Measurements from ENCODE around the gene PODXL2.

Gene PODXL2

DNA sequence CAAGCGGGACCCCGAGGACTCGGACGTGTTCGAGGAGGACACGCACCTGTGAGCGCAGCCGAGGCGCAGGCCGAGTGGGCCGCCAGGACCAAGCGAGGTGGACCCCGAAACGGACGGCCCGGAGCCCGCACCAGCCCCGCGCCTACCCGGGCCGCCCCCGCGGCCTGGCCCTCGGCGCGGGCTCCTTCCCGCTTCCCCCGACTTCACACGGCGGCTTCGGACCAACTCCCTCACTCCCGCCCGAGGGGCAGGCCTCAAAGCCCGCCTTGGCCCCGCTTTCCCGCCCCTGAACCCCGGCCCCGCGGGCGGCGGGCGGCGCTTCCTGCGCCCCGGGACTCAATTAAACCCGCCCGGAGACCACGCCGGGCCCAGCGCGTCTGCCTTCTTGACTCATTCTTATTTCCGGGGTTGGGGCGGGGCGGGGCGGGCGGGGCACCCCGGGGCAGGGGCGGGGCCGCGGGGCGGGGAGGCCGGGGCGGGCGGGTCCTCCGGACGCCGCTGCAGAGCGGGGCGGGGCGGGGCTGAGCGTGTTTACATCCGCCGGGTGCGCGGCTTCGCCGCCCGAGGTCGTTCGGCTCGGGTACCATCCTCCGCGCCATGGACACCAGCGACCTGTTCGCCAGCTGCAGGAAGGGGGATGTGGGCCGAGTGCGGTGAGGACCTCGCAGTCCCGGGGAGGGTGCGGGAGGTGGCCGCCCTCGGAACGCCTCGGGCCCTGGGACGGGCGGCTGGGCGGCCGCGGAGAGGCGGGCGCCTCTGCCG lies 43.6 kb downstream of the PODXL2 start, which contains the start of gene ABTB1:
ABTB1 (plus strand) TSS at position 524 of the 762 bp plus-strand sequence; CDS start at position 598, 74 bp downstream.
- TF ChIP-seq, protein P1, sequence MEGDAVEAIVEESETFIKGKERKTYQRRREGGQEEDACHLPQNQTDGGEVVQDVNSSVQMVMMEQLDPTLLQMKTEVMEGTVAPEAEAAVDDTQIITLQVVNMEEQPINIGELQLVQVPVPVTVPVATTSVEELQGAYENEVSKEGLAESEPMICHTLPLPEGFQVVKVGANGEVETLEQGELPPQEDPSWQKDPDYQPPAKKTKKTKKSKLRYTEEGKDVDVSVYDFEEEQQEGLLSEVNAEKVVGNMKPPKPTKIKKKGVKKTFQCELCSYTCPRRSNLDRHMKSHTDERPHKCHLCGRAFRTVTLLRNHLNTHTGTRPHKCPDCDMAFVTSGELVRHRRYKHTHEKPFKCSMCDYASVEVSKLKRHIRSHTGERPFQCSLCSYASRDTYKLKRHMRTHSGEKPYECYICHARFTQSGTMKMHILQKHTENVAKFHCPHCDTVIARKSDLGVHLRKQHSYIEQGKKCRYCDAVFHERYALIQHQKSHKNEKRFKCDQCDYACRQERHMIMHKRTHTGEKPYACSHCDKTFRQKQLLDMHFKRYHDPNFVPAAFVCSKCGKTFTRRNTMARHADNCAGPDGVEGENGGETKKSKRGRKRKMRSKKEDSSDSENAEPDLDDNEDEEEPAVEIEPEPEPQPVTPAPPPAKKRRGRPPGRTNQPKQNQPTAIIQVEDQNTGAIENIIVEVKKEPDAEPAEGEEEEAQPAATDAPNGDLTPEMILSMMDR (IDR thresholded peaks at IDR 0.05): no peak

DNA sequence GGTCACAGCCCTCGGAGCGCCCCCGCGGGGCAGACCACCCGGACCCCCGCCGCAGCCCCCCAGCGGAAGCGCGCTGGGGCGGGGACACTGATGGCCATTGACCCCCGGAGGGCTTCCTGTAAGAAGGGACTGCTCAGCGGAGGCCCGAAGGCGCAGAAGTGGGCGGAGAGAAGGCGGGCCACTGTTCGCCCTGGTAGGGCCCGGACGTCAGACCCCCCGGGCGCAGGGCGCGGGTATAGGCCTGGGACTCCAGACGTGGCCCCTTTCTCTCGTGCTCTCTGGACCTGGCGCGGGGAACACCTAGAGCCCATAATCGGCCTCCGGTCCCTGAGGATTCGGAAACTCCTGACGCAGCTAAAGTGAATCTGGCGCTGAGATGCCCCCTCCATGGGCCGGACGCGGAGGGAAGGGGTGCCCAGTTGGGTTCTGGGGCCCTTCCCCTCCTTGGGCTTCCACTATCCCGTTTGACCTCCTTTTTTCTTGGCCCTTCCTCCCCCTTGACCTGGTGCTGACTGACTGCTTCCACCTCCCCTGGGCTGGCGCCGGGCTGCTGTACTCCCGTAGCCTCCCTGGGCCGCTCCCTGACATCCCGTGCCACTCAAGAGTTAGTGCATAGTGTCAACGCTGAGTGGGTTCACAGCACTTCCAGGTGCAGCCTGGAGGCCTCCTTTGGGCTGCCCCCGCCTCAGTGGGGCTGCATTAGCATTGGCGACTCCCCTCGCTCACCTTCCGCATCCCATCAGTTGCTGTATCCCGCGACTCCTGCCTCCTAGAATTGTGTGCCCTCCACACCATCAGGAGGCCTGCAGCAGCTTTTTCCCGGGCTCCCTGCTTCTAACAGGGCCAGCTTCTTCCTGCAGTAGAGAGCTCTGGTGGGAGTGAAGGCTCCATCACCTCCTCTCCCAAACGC lies 44.5 kb downstream of the PODXL2 start:
- TF ChIP-seq, protein P1 (IDR thresholded peaks at IDR 0.05): no peak

DNA sequence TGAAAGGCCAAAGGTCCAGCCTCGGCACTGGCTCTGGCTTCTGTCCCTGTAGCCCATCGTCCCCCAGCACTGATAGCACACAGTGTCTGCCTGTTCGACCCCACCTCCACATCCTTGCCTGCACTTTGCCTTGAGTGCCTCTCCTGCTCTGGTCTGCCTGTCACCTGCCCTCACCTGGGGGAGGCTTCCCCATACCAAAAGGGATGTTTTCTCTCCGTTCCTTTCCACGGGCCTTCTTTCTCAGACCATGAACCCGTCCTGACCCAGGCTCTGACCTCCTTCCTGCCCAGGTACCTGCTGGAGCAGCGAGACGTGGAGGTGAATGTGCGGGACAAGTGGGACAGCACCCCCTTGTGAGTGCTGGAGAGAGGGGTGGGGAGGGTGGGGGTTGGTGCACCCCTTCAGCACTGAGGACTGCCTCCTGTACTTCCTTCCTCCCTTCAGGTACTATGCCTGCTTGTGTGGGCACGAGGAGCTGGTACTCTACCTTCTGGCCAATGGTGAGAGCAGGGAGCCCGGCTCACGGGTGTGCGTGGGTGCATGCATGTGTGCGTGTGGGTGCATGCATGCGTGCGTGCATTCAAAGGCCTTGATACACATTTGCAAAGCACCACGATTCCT lies 45.2 kb downstream of the PODXL2 start:
- TF ChIP-seq, protein P1 (IDR thresholded peaks at IDR 0.05): no peak

DNA sequence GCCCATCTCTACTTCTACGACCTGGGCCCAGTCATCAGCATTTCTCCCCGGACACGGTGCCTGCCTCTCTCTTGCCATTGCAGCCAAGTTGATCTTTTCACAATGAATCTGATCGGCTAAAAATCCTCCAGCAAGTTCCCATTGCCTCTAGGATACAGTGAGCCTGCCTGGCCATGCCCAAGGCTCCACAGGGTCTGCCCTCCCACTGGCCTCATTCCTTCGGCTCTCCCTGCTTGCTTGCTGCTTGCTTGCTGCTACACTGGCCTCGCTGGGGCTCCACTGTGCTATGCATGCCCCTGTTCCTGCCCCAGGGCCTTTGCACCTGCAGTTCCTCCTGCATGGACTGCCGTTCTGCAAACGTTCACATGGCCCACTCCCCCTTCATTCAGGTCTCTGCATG lies 45.8 kb downstream of the PODXL2 start:
- TF ChIP-seq, protein P1 (IDR thresholded peaks at IDR 0.05): no peak

DNA sequence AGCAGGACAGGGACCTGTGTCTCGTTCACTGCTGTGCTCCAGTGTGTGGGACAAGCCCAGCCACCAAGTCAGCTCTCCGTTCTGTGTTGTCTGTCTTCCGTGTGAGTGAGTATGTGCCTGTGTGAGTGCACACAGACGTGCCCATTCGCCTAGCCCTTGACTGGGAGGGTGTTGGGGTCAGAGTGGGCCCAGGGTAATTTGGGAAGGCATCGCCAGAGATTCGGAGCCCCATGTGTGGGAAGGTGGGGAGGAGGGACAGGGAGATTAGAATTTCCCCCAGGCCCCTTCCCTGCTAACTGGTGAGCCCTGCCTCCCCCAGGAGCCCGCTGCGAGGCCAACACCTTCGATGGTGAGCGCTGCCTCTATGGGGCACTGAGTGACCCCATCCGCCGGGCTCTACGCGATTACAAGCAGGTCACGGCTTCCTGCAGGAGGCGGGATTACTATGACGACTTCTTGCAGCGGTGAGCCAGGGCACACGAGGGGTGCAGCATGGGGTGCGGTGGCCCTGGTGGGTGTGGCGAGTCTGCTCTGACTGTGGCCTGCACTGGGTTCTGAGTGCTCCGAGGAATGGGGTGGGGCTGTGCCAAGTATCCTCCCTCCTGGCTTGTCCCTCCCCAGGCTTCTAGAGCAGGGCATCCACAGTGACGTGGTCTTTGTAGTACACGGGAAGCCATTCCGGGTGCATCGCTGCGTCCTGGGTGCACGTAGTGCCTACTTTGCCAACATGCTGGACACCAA lies 46.8 kb downstream of the PODXL2 start:
- TF ChIP-seq, protein P1 (IDR thresholded peaks at IDR 0.05): no peak

DNA sequence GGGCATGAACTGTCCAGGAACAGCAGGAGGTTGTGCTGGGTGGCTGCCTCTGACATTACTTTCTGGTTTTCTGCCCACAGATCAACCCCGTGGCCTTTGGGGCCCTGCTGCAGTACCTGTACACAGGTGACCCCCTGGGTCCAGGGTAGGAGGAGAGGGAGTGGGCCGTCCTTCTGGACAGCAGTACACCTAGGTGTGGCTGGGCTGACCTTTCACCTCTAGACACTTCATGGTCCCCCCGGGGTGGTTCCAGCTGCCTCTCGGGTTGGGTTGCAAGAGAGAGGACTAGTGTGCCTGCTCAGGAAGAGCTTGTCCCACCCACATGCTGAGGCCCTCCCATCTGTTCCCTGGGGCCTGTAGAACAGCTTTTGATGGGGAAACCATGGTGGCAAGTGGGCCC lies 47.5 kb downstream of the PODXL2 start:
- TF ChIP-seq, protein P1 (IDR thresholded peaks at IDR 0.05): no peak

DNA sequence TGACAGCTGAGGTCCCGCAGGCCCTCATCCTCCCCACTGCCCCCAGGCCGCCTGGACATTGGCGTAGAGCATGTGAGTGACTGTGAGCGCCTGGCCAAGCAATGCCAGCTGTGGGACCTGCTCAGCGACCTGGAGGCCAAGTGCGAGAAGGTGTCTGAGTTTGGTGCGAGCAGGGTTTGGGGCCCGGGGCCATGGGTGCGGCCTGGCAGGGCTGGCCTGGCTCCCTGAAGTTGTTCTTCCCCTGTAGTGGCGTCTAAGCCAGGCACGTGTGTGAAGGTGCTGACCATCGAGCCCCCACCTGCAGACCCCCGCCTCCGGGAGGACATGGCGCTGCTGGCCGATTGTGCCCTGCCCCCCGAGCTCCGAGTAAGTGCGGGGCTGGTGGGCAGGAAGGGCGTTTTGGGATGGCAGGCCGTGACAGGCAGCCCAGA lies 48.0 kb downstream of the PODXL2 start:
- TF ChIP-seq, protein P1 (IDR thresholded peaks at IDR 0.05): no peak

Measured in LNCAP (cell line).